ENCODE results near the gene LRRC37A3.
"Not testable (repeated sequence)": the region's sequence is repeated elsewhere in the genome, so short reads cannot be mapped to it uniquely, and the experiment has no call there.

The LRRC37A3 gene

GRCh38 chr17:64919289-64920025, at the start of gene LRRC37A3:
LRRC37A3 (minus strand) TSS chr17:64919478; CDS start chr17:64897257, 22,221 bp downstream.
- peak; percentile 60 for DNase-seq (ENCODE audit: low read depth)
- H3K4me3 ChIP-seq (ENCODE audit: low read length): peak within 1 kb of the TSS; percentile 68
- TF ChIP-seq CTCF (conservative IDR thresholded peaks at IDR 0.05; ENCODE audit: low read depth, low read length): peak; percentile 67

DNA sequence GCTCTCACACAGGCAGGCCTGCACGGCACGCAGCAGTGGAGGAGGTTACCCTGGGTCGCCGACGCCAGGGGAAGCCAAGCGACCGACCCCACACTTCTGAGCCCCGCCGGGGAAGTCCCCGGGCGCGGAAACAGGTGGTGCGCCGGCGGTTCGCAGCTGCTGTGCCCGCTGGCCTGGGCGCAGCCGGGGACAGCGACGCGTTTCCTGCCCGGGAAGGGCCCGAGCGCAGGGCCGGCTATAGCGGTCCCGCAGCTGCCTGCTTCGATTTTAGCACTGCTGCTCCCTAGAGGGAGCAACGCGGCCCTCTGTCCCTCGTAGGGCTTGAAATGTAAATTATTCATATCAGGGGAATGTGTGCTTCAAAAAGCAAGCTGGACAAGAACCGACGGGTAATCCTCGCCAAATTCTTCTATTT, 46.6 kb upstream of the LRRC37A3 start:
- TF ChIP-seq CTCF (conservative IDR thresholded peaks at IDR 0.05; ENCODE audit: low read depth, low read length): peak; percentile 39
- not testable (repeated sequence) for DNase-seq (ENCODE audit: low read depth)
- peak overlapping the region; percentile 17 for H3K4me3 ChIP-seq (ENCODE audit: low read length)

DNA sequence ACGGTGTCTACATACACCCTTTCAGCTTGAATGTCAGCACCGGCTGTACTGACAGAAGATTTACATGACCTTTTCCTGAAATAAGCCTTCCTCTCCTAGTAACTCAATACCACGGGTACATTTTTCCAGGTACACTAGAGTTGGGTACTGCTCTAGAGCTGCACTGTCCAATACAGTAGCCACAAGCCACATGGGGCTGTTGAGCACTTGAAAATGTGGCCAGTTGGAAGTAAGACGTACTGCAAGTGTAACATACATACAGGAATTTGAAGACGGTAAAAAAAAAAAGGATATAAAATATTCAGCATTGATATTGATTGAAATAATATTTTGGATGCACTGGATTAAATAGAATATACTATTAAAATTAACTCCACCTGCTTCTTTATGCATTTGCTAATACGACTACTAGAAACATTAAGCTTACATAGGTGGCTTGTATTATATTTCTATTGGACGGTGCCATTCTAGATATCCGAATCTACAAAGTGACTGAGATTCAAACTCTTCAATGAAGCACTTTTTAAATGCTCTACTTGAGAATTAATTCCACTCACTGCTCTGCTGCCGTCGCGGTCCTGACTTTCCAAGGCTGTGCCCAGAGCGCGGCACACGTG, 46.1 kb upstream of the LRRC37A3 start:
- peak overlapping the region; percentile 17 for H3K4me3 ChIP-seq (ENCODE audit: low read length)
- not testable (repeated sequence) for DNase-seq (ENCODE audit: low read depth)

DNA sequence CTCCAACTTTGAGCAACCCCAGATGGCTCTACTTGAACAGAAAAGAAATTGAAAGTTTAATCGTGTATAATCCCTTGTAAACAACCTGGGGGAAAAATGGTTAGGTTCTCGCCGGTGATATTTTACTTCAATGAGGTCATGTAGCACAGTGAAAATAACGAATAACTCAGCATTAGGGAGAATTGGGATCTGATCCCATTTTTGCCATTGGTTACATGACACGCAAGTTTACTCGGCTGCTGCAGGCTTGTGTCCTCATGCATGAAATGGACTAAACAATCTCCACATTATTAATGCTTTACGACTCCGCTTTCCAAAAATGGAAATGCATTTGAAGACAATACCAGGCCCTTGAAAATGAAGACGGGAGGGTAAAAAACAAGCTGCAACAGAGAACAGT, 45.5 kb upstream of the LRRC37A3 start:
- no peak for TF ChIP-seq CTCF (conservative IDR thresholded peaks at IDR 0.05; ENCODE audit: low read depth, low read length)
- DNase-seq (ENCODE audit: low read depth): peak; percentile 43
- no peak overlapping the region for H3K4me3 ChIP-seq (ENCODE audit: low read length)

- DNase-seq (ENCODE audit: low read depth); H3K4me3 ChIP-seq (ENCODE audit: low read length): not testable (repeated sequence)
Measured at GRCh38 chr17:64963814-64964213, 44.5 kb upstream of the LRRC37A3 start.

- TF ChIP-seq CTCF (conservative IDR thresholded peaks at IDR 0.05; ENCODE audit: low read depth, low read length): peak; percentile 52
- not testable (repeated sequence) for DNase-seq (ENCODE audit: low read depth)
- peak overlapping the region; percentile 27 for H3K4me3 ChIP-seq (ENCODE audit: low read length)
Measured at GRCh38 chr17:64961563-64962378, 42.5 kb upstream of the LRRC37A3 start.

DNA sequence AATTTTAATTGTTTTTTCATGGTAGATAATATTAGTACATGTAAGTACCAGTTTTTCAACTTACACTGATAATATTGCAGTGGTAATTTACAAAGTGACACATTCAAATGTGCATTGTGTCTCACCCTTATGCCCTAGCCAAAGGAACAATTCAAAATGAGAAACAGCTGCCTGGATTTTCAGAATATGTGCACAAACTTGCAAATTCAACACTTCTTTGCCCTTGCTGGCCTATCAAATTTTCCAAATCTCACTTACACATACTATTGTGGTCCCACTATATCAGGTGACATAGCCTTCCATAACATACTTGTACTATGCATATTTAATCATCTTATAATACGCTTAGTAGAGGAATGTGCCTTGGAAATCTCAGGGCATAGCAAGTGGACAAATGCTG, 32.6 kb upstream of the LRRC37A3 start:
- peak; percentile 39 for DNase-seq (ENCODE audit: low read depth)
- no peak overlapping the region for H3K4me3 ChIP-seq (ENCODE audit: low read length)
- TF ChIP-seq CTCF (conservative IDR thresholded peaks at IDR 0.05; ENCODE audit: low read depth, low read length): no peak

Measured in retinal pigment epithelial cell (primary cell).